ENCODE results near the gene OPN3.

OPN3 gene

DNA sequence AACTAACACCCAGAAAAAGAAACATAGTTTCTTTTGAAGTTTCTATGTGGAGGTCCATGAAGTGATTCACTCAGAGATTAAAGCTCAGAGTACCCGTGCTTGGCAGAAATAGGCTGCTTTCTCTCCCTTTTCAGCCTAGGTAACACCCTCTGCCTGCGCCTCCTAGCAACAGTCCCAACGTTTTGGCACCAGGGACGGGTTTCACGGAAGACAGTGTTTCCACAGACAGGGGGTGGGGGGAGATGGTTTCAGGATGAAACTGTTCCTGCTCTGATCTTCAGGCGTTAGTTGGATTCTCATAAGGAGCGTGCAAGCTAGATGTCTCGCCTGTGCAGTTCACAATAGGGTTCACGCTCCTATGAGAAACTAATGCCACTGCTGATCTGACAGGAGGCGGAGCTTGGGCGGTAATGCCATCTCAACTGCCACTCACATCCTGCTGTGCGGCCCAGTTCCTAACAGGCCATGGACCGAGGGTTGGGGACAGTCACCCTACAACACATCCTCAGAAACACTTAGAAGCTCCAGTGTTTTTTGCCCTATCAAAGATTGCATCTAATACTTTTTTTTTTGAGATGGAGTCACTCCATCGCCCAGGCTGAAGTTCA lies 53.2 kb downstream of the OPN3 start:
- TF ChIP-seq SNAI2 (CRISPR knock-in tag; IDR thresholded peaks at IDR 0.05) = no peak
- TF ChIP-seq RARB (CRISPR knock-in tag; IDR thresholded peaks at IDR 0.05) = no peak
- no peak for TF ChIP-seq BACH2 (CRISPR knock-in tag; IDR thresholded peaks at IDR 0.05; ENCODE audit: borderline replicate concordance)
- TF ChIP-seq, protein P1, sequence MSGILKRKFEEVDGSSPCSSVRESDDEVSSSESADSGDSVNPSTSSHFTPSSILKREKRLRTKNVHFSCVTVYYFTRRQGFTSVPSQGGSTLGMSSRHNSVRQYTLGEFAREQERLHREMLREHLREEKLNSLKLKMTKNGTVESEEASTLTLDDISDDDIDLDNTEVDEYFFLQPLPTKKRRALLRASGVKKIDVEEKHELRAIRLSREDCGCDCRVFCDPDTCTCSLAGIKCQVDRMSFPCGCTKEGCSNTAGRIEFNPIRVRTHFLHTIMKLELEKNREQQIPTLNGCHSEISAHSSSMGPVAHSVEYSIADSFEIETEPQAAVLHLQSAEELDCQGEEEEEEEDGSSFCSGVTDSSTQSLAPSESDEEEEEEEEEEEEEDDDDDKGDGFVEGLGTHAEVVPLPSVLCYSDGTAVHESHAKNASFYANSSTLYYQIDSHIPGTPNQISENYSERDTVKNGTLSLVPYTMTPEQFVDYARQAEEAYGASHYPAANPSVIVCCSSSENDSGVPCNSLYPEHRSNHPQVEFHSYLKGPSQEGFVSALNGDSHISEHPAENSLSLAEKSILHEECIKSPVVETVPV (CRISPR knock-in tag; IDR thresholded peaks at IDR 0.05) = no peak
- TF ChIP-seq ZFP3 (CRISPR knock-in tag; IDR thresholded peaks at IDR 0.05) = no peak
- TF ChIP-seq ZNF70 (CRISPR knock-in tag; IDR thresholded peaks at IDR 0.05) = no peak
- TF ChIP-seq ISL1 (CRISPR knock-in tag; IDR thresholded peaks at IDR 0.05) = no peak
- no peak for TF ChIP-seq PPARA (CRISPR knock-in tag; IDR thresholded peaks at IDR 0.05; ENCODE audit: borderline replicate concordance)
- TF ChIP-seq ESRRG (CRISPR knock-in tag; IDR thresholded peaks at IDR 0.05) = no peak
- no peak for TF ChIP-seq ZNF565 (CRISPR knock-in tag; conservative IDR thresholded peaks at IDR 0.05; ENCODE audit: low read depth)
- no peak for TF ChIP-seq OSR1 (CRISPR knock-in tag; IDR thresholded peaks at IDR 0.05)
- no peak for TF ChIP-seq CREB5 (CRISPR knock-in tag; IDR thresholded peaks at IDR 0.05; ENCODE audit: low read depth)
- TF ChIP-seq ARNTL (CRISPR knock-in tag; IDR thresholded peaks at IDR 0.05; ENCODE audit: borderline replicate concordance, low read depth) = no peak
- no peak for TF ChIP-seq ZNF8 (CRISPR knock-in tag; IDR thresholded peaks at IDR 0.05)
- no peak for TF ChIP-seq TCF4 (CRISPR knock-in tag; IDR thresholded peaks at IDR 0.05; ENCODE audit: borderline replicate concordance)
- no peak for TF ChIP-seq ZFP30 (CRISPR knock-in tag; IDR thresholded peaks at IDR 0.05)
- TF ChIP-seq, protein P2, sequence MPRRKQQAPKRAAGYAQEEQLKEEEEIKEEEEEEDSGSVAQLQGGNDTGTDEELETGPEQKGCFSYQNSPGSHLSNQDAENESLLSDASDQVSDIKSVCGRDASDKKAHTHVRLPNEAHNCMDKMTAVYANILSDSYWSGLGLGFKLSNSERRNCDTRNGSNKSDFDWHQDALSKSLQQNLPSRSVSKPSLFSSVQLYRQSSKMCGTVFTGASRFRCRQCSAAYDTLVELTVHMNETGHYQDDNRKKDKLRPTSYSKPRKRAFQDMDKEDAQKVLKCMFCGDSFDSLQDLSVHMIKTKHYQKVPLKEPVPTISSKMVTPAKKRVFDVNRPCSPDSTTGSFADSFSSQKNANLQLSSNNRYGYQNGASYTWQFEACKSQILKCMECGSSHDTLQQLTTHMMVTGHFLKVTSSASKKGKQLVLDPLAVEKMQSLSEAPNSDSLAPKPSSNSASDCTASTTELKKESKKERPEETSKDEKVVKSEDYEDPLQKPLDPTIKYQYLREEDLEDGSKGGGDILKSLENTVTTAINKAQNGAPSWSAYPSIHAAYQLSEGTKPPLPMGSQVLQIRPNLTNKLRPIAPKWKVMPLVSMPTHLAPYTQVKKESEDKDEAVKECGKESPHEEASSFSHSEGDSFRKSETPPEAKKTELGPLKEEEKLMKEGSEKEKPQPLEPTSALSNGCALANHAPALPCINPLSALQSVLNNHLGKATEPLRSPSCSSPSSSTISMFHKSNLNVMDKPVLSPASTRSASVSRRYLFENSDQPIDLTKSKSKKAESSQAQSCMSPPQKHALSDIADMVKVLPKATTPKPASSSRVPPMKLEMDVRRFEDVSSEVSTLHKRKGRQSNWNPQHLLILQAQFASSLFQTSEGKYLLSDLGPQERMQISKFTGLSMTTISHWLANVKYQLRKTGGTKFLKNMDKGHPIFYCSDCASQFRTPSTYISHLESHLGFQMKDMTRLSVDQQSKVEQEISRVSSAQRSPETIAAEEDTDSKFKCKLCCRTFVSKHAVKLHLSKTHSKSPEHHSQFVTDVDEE (CRISPR knock-in tag; IDR thresholded peaks at IDR 0.05) = no peak
- TF ChIP-seq, protein P3, sequence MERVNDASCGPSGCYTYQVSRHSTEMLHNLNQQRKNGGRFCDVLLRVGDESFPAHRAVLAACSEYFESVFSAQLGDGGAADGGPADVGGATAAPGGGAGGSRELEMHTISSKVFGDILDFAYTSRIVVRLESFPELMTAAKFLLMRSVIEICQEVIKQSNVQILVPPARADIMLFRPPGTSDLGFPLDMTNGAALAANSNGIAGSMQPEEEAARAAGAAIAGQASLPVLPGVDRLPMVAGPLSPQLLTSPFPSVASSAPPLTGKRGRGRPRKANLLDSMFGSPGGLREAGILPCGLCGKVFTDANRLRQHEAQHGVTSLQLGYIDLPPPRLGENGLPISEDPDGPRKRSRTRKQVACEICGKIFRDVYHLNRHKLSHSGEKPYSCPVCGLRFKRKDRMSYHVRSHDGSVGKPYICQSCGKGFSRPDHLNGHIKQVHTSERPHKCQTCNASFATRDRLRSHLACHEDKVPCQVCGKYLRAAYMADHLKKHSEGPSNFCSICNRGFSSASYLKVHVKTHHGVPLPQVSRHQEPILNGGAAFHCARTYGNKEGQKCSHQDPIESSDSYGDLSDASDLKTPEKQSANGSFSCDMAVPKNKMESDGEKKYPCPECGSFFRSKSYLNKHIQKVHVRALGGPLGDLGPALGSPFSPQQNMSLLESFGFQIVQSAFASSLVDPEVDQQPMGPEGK (CRISPR knock-in tag; IDR thresholded peaks at IDR 0.05; ENCODE audit: borderline replicate concordance) = no peak
- ATAC-seq = no peak

- ATAC-seq = no peak
Observed at GRCh38 chr1:241582921-241583321, 57.2 kb downstream of the OPN3 start.

More at GRCh38 chr1:241582921-241583321, 57.2 kb downstream of the OPN3 start:
- TF ChIP-seq ZC3H10 (CRISPR knock-in tag; IDR thresholded peaks at IDR 0.05) (no peak), SNAI2 (CRISPR knock-in tag; IDR thresholded peaks at IDR 0.05) (no peak), ZNF8 (CRISPR knock-in tag; IDR thresholded peaks at IDR 0.05) (no peak), POU6F1 (CRISPR knock-in tag; IDR thresholded peaks at IDR 0.05; ENCODE audit: borderline replicate concordance, low read depth) (no peak), BACH2 (CRISPR knock-in tag; IDR thresholded peaks at IDR 0.05; ENCODE audit: borderline replicate concordance) (no peak), ZNF70 (CRISPR knock-in tag; IDR thresholded peaks at IDR 0.05) (no peak), ZFP30 (CRISPR knock-in tag; IDR thresholded peaks at IDR 0.05) (no peak), OSR1 (CRISPR knock-in tag; IDR thresholded peaks at IDR 0.05) (no peak), ISL1 (CRISPR knock-in tag; IDR thresholded peaks at IDR 0.05) (no peak), ARNTL (CRISPR knock-in tag; IDR thresholded peaks at IDR 0.05; ENCODE audit: borderline replicate concordance, low read depth) (no peak), CSDC2 (CRISPR knock-in tag; IDR thresholded peaks at IDR 0.05) (no peak), PPARA (CRISPR knock-in tag; IDR thresholded peaks at IDR 0.05; ENCODE audit: borderline replicate concordance) (no peak), GLIS3 (CRISPR knock-in tag; IDR thresholded peaks at IDR 0.05) (no peak), TCF4 (CRISPR knock-in tag; IDR thresholded peaks at IDR 0.05; ENCODE audit: borderline replicate concordance) (no peak), ESRRG (CRISPR knock-in tag; IDR thresholded peaks at IDR 0.05) (no peak)
- TF ChIP-seq, protein P1 (CRISPR knock-in tag; IDR thresholded peaks at IDR 0.05) = no peak
